ENCODE data around the gene DPCD.

Gene DPCD

GRCh38 chr10:101567165-101568006 is 20.7 kb upstream of the DPCD start:
- peak in 1 of 2 experiments; percentile 36 for DNase-seq

GRCh38 chr10:101568054-101568745 is 19.9 kb upstream of the DPCD start:
- DNase-seq: no peak

GRCh38 chr10:101569323-101569621 is 18.8 kb upstream of the DPCD start:
- DNase-seq: no peak

GRCh38 chr10:101569622-101570427 is 18.3 kb upstream of the DPCD start:
- peak; percentile 29 to 41 for DNase-seq

GRCh38 chr10:101570428-101571270 is 17.5 kb upstream of the DPCD start:
- DNase-seq: no peak

GRCh38 chr10:101571271-101571925 is 16.7 kb upstream of the DPCD start:
- no peak for DNase-seq

- DNase-seq: no peak
Observed at GRCh38 chr10:101572126-101572525, 16.0 kb upstream of the DPCD start.

DNA sequence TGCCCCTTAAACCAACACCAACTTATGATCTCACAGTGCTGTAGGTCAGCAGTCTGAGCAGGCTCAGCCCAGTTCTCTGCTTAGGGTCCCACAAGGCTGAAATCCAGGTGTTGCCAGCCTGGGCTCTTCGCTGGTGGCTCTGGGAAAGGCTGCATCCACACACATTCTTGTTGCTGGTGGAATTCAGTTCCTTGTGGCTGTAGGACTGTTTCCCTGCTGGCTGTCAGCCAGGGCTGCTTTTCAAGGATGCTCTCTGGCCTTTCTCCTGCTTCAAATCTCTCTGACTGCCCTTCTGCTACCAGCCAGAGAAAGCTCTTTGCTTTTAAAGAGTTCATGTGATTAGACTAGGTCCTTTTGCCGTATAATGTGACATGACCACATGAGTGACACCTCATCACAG is 15.3 kb upstream of the DPCD start:
- no peak for DNase-seq

GRCh38 chr10:101573885-101574753 is 14.0 kb upstream of the DPCD start:
- no peak for DNase-seq

DNA sequence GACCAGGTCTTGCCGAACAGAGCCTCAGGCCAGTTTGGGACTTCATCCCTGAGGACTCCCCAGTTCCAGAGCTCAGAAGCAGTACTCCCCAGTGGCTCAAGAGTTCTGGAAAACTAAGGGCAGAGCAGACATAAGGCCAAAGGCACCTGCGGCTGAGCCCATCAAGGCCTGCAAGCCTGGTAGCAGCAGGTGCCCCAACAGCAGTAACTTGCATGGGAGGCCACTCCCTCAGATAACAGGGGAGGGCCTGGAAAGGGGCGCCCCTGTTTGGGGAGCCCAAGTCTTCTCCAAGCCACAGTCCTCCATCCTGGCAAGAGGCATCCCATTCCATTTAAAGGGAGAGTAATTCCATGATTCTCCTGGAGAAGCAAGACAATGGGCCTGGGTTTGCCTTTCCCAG is 13.0 kb upstream of the DPCD start:
- no peak for DNase-seq

- DNase-seq: no peak
Observed at GRCh38 chr10:101575580-101576210, 12.4 kb upstream of the DPCD start.

GRCh38 chr10:101576211-101576863 is 11.8 kb upstream of the DPCD start:
- DNase-seq: no peak

- DNase-seq: no peak
Observed at GRCh38 chr10:101577121-101577871, 10.8 kb upstream of the DPCD start.

DNA sequence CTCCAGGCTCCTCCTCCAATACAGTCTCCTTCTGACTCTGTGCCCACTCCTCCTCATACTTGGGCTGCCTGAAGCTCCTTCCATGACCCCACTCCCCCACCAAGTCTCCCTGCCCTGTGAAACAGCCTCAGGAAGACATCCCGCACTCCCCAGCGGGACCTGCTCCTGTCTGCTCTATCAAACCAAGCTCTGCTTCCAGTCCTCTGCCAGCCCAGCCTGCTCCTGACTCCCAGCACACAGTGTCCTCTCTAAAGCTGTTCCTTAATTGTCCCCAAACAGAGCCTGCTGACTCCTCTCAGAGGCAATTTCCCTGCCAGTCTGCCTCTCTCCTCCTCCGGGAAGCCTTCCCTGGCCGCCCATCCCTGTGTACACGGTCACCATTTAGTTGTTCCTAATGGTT is 9.9 kb upstream of the DPCD start:
- no peak for DNase-seq

DNA sequence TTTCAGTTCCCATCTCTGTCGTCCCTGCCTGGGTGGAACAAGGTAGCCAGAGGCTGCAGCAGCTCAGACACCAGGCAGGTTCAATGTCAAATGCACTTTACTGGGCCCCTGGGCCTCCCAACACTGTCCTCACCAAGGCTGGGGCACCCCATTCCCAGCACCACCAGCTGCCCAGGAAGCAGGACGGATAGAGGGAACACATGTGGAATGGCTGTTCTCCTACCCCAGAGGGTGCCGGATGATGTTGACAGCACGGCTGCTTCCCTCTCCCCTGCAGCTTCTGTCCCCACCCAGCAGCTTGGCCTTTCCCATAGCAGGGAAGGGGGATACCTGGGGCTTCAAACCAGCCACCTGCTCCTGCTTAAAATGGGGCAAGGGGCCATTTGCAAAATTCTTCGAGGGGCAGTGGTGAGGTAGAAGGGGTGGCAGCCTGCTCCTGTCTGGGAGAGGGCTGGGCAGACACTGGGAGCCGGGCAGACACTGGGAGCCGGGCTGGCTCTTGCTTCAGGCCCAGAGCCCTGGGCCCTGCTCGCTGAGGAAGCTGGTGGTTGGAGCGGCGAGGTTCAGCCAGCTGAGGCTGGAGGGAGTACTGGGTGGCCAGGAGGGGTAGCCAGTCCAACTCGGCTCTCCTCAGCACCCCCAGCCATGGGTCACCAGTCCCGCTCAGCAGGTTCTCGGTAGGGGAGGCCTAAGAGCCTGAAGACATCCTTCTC is 9.2 kb upstream of the DPCD start:
- no peak for DNase-seq

DNA sequence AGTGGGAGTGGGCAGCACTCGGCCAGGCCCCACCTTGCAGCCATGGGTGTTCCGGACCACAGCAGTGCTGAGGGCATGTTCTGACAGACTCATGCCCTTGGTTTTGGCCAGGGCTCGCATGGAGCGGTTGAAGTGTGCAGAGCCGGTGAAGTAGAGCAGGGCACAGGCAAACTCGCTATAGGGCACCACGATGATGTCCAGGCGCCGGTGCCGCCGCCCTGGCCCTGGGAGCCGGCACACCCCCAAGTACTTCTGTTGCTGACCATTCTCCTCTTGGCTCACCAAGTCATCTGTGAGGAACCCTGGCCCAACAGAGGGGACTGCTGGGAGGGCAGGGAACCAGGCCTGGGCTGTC is 8.6 kb upstream of the DPCD start:
- no peak for DNase-seq

DNA sequence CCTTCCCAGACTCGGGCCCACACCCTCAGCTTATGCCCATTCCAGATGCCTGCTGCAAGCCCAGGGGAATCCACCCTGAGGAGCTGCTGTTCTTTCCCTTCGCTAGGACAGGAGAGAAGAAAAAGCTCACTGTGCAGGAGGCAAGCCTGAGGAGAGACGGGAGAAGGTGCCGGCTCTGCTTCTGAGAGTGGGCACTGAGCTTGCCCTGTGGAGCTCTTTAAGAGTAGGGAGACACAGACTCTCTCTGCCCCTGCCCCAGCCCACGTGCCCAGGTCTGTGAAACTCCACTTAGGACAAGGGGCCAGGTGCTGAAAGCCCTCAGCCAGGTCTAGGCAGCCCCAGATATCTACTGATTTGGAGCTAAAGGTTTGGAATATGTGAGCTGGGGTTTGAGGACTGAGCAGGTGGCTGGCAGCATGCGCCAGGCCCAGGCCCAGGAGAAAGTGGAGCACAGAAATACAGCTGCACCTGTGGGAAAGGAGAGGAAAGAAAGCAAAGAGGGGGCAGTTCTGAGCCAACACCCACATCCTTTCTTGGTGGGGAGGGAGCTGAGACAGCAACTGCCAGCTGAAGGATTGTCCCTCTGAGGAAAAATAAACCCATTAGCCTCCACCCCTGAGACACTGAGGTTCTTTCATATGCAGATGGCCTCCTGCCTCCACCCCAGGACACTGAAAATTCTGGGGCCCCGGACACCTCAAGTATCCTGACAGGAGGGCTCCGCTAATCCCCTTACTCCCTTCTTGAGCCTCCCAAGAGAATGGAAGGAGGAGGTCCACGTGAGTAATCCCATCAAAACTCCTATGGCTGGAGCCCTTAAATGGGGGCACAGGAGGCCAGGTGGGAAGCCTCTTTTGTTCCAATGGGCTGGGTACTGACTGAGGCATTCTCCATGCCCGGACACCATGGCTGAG is 7.4 kb upstream of the DPCD start:
- DNase-seq: no peak

DNA sequence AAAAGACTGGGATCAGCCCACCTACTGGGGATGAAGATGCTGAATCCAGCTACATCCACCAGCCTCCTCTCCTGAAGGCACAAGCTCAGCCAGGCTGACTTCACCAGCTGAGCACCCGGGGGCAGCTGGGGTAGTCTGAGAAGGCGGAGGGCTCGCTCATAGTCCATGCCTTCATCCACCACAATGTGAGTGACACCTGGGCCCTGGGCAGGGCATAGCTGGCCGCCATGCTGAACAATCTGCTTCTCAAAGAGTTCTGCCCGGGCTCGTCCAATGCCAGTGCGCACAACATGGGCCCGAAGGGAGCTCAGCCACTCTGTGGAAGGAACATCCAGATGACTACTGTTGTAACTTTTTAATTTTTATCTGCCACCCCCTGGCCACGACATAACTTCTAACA is 2.3 kb upstream of the DPCD start:
- DNase-seq: no peak
